NK-92 treated with Interleukin-12 subunit alpha and Interleukin-12 subunit beta, amount 100 ng/mL, for 24 hours (cell line): ENCODE results near the gene ARMC3.

ENCODE experiments used
- DNase-seq: peaks from one replicate; lab custom pipeline; 2025; lab: John Stamatoyannopoulos, UW

Gene ARMC3

DNA sequence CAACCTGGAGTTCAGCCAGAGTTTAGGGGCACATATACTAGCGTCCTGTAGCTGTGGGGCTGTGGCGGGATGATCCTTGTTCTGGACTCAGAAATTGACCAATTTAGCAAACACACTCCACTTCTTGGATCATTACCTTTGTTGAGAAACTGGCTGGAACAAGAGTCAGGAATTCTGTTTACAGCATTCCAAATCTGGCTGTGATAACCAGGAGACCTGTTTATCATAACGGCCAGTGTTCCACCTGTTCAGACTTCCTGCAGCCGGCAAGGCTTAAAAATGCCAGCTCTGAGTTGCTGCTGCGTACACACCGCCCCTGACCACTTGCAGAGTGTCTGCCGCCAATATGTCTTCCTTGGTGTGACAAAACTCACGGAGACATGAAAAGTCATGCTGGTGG lies 64.8 kb downstream of the ARMC3 start:
- DNase-seq: no peak

DNA sequence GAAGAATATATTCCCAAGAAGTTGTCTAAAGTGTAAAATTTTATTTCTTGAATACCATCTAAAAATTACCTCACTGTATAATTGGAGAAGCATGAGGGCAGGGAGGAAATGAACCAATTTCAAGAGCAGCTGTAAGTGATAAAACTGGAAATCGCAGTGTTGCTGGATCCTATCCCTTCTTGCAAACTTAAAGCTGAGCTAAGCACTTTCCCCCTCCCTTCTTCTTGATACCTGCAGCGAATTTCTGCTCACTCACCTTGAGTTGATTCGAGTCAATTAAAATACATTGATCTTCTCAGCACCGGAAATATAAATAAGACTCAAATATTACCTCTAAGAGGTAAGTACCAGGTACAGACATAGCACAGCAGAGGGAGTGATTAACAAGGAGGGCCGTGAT lies 65.5 kb downstream of the ARMC3 start:
- DNase-seq: no peak

DNA sequence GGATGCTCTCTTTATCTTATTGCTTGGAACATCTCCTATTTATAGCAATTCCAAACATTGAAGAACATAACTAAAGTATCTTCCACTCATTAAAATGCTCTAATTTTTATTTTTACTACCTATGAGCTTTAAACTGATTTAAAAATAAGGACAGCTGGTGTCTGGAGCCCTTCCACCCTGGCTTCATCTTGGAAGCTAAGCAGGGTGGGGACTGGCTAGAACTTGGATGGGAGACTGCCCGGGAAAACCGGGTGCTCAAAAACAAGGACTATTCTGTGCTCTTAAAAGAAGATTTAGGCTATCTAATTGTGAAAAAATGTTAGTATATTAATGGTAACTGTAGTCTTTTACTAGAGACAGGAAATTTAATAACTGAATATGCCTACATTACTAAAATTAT lies 69.2 kb downstream of the ARMC3 start:
- DNase-seq: no peak

DNA sequence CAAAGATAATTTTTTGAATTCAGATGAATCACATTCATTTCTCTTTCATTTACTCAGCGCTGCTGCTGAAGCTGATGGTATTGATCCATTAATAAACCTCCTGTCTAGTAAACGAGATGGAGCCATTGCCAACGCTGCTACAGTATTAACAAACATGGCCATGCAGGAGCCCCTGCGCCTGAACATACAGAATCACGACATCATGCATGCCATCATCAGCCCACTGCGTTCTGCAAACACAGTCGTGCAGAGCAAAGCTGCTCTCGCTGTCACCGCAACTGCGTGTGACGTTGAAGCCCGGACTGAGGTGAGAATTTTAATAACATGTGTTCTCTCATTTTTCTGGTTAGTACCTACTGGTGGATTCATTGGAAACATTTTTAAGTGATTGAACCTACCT lies 70.2 kb downstream of the ARMC3 start:
- DNase-seq: no peak

DNA sequence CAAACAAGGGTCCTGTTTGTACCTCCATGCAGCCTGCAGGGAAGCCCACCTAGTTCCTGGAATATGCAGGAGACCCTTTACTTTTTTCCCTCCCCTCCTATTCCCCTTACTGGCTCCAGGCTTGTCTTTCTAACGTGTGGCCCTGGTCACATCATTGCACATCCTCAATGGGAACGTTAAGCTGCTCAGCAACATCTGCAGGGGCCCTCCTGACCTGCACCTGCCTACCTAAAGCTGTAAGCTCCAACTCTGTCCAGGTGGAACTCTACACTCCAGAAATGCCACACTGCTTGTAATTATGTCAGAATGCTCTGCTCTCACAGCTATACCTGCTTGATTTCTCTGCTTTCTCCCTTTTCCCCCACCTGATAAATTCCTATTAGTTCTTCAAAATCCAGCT lies 72.1 kb downstream of the ARMC3 start:
- no peak for DNase-seq

DNA sequence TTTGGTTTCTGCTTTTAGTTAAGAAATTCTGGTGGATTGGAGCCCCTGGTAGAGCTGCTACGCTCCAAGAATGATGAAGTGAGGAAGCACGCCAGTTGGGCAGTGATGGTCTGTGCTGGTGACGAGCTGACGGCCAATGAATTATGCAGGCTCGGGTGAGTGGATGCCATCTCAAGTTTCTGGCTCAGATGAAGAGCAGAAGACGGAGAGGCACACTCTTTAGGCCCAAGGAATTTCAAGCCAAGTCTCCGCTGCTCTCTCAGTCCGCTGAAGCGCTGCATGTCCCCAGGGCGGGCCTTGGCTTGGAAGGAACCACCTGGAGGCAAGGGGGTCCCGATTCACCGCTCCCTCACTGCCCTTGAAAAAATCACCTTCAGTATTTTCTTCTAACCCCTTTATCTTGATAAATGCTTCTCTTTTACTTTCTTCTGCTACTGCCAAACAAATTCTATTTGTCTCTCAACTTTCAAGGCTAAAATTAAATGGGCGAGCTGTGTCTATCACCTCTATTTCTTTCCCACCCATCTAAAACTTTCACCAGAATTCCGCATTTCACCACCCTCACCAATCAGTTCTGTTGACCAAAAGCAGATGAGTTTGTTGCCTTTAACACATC lies 74.2 kb downstream of the ARMC3 start:
- no peak for DNase-seq

DNA sequence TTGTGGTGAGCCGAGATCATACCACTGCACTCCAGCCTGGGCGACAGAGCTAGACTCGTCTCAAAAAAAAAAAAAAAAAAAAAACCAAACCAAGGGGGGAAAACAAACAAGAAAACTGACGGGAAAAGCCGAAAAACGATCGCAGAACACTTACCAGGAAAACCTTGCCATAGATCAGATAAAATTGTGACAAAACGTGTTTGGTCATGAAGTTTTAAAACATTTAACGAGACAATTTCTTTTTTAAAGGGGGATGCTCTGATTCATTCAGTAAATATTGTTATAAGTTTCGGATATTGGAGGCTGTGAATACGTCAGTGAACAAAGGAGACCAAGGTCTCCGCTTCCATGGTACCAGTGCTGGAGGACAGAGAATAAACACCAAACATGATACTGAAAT lies 77.3 kb downstream of the ARMC3 start:
- DNase-seq: no peak

DNA sequence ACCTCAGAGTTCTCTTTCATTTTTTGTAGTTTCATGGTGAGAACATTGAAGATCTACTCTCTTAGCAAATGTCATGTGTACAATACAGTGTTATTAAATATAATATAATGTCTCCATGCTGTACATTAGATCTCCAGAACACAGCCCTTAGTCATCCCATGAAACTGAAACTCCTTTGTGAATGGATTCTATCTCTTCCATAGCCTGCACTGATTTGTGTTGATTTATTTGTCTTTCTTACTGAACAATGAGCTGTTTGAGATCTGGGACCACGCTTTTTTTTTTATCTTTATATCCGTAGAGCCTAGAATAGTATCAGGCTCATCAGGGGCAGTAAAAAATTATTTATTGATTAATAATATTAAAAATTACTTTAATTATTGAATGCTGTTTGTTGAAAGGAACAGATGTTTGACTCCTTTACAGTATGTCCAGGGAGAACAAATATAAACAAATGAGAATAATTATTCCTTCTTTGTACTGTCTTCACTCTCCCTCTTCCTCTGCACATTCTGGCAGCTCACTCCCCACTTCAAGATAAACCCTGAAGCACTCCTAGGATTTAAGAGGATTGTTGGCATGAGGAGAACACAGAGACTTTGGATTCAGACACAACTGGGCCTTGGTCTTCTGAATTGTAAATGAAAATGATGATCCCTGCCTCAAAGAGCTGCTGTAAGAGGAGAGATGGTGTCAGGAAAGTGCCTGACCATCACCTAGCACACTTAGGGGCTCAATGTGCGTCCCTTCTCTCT lies 85.9 kb downstream of the ARMC3 start:
- DNase-seq: no peak

DNA sequence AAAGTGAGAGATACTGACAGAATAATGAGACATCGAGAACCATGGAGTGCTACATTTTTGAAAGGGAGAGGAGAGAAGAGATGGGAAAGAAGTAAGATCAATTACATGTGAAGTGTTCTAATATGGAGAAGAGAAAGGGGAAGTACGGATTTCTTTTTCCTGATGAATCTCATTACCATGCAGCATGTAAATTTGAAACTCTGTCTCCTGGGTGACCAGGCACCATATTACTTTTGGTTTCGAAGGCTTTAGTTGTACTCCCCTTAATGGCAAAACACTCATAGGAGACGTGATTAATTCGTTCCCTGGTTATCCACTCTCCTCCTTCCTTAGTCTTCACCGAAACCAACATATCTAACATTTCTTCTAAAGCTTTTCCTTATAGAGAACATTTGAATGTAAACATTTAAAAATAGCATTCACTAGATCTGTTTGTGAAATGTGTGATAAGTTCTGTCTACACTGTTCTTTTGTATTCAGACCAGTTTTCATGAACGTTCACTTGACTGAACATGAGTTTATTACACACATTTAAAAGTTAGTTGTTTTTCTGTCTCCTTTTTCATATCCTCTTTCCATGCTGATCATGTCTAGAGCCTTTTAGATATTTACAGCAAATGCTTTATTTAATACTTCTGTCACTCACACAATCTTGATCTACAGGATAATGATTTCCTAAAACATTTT lies 87.3 kb downstream of the ARMC3 start:
- DNase-seq: no peak

DNA sequence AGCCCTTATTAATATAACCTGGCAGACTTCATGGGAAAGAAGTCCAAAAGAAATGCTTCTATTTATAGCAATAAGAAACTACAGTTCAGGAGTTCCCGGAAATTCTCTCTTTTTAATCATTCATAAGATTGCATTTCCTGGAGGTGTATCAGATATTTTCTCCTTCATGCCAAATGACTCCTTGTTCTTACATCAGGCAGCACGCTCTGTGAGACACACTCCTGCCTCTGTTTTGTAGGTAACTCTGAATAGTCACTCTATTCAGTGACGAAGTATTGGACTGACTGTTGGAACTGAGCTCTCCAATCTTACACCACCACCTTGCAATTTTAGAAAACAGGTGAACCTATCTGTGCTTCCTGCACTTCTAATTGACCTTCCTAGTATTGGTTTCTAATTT lies 88.8 kb downstream of the ARMC3 start:
- DNase-seq: no peak

DNA sequence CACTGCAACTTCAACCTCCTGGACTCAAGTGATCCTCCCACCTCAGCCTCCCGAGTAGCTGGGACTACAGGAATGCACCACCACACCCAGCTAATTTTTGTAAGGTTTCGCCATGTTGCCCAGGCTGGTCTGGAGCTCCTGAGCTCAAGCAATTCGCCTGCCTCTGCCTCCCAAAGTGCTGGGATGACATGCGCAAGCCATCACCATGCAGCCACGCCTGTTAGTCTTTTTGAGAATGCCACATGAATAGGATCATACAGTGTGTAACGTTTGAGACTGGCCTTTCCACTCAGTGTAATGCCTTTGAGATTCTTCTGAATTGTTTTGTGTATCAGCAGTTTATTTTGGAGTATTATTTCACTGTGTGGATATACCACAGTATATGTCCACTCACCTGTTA lies 91.8 kb downstream of the ARMC3 start:
- no peak for DNase-seq

DNA sequence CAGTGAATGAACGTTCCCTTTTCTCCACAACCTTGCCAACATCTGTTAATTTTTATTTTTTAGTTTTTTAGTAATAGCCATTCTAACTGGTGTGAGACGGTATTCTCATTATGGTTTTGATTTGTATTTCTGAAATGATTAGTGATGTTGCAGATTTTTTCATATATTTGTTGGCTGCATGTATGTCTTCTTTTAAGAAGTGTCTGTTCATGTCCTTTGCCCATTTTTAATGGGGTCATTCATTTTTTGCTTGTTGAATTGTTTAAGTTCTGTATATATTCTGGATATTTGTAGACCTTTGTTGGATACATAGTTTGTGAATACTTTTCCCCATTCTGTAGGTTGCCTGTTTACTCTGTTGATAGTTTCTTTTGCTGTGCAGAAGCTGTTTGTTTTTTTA lies 93.6 kb downstream of the ARMC3 start:
- DNase-seq: no peak

DNA sequence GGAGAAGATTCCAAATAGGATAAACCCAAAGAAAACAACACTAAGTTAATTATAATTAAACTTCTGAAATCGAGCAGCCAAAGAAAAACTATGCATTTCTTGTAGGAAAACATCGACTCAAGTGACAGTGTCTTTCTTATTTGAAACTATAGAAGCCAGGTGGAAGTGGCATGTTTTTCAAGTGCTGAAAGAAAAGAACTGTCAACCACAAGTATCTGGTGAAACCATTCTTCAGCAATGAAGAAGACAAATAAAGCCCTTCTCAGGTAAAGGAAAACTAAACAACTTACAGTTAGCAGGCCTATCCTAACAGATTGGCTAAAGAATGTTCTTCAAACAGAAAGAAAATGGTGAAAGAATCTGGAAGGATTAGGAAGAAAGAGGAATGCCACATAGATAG lies 96.1 kb downstream of the ARMC3 start:
- no peak for DNase-seq

DNA sequence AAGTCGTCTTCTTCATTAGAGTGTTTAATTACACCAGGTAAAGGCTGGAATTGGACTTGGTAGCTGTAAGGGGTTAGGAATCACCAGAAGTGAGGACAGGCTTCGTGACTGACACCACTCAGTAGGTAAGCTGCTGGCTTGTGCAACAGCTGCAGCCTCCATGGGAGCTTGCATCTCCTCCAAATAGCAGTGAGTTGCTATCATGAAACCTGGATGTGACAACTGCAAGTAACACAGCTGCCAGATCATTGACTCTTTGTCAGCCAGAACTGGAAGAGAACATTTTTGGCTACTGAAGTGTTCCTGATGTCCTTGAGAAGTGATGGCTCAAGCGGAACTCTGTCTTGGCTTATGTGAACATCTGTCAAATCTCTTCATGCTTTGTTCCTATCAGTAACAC lies 103.5 kb downstream of the ARMC3 start:
- DNase-seq: no peak

DNA sequence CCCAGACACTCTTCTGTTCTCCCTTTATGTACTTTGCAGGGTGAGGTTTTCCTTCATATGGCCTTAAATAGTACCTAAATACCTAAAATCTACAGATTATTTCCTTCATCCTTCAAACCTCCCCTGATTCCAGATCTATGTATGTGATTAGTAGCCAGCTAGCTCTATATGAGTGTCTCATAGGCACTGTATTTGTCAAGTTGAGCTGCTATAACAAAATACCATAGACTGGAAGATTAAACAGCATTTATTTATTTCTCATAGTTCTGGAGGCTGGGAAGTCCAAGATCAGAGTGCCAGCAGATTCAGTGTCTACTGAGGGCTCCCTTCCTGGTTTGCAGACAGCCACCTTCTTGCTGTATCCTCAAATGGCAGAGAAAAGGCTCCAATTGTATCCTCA lies 106.9 kb downstream of the ARMC3 start:
- no peak for DNase-seq

DNA sequence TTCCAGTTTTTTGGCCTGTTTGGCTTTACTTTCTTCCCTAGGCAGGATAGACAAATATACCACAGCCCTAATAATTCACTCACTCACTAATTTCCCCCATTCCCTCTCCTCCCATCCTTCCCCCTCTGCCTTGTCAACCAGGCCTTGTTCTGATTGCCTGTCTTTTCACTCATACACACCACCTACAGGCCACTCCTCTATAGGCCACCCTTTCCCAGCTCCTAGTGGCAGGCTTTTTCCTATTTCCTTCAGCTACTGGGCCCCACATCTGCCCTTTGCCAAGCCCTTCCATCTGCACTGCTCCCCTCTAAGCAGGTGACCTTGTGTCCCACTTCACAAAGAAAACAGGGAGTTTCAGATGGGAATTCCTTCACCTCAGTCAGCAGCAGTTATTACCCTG lies 107.7 kb downstream of the ARMC3 start:
- DNase-seq: no peak

DNA sequence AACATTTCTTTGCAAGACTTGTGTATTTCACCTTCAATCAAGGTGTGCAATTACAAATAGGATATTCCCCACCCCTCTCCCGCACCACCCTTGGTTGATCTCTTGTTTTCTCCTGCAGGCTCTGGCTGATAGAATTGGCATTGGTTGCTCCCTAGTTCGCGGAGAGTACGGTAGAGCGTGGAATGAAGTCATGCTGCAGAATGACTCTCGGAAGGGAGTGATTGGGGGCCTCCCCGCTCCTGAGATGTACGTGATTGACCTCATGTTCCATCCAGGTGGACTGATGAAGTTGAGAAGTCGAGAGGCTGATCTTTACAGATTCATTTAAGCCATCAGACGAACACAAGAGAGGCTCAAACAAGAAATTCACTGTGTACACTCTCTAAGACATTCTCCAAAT lies 109.3 kb downstream of the ARMC3 start:
- no peak for DNase-seq

DNA sequence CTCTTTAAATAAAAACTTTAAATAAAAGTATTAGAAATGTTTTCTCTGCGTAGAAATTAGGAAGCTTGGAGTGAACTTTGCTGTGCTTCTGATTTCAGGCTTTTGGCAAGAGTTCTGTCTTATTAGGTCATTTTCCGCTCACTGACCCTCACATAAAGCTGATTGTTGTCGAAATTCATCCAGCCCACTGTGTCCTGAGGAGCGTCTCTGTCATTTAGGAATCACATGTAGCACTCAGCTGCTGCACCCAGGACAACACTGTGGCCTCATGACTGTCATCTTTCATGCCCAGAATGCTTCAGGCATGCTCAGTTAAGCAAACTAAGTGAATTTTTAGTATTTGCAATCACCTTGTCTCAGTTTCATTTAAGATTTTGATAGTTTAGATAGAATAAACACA lies 109.7 kb downstream of the ARMC3 start:
- no peak for DNase-seq

DNA sequence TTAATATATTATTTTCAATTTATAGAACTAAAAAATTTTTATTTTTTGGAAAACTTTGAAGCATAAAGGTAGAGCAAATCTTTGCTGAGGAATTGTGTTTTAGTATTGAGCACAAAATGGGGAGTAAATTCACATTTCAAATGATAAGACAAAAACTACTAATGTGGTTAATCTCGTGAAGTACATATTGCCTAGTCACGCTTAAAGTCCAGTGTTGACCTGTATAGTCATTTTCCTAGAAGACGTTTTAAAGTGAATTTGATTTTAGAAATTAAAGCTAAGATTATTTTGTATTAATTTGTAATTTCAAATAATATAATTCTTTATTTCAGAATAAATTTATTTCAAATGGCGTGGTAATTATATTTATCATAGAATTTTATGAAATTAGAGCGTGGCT lies 110.3 kb downstream of the ARMC3 start:
- no peak for DNase-seq

DNA sequence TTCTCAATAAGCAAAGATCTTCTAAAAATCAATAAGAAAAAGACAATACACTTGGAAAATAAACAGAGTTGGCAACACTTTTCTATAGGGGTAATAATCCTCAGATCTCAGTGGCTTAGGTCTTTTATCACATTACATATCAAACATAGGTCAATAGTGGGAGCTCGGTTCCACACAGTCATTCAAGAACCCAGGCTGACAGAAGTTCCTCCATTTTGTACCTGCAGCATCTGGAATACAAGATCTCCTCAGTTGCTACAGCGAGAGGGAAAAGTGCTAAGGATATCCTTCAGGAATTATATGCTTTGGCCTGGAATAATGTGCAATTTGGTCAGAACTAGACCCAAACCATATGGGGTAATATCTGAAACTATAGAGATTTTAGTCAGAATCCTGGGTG lies 112.1 kb downstream of the ARMC3 start:
- no peak for DNase-seq

DNA sequence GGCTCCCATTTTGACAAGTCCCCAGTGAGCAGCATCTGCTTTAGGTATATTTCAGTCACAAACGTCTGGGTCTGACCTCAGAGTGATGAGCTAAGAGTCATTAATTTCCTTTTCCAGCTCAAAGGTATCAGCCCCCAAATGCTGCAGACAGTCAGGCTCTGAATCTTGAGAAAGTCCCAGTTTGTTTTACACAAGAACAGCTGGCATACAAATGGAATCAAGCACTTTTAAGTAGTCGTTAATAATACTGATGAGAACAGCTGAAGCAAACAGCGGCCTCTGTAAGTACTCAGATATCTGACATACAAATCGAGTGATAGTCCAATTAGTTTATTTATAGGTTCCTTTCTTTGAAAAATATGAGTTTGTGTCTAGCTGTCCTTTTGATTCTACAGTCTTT lies 118.2 kb downstream of the ARMC3 start:
- no peak for DNase-seq

DNA sequence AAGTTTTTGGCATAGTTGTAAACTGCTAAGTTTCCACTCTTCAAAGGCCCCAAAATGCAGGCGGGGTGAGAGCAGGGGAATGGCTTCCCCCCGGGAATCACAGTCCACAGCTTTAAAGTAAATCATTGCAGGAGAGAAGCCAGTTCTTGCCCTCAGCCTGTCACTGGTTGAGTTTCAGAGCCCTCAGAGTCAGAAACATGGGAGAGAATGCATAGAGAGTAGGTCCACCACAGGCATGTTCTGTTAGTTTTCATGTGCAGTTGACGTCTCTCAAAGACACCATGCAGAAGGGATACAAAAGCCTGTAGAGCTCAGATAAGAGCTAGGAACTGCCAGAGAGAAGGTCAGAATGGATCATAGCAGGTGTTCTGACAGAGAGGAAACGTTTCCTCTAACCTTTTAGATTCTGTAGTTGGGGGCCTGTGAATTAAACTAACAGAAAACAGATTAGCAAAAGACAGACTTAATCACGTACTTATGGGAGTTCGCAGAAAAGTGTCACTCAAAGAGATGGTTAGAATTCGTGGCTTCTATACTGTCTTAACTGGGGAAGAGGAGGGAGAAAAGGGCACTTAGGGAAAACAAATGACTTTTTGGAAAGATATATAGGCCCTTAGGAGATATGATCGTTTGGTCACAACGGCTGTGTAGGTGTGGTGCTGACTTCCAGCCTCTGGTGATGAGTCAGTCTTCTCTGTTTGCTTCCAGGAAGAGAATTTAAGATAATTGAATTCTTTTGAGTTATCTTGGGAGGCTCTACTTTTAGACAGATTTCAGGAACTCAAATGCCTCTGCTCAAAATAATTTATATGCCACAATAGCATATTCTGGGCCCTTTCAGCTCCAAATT lies 119.6 kb downstream of the ARMC3 start:
- DNase-seq: no peak

DNA sequence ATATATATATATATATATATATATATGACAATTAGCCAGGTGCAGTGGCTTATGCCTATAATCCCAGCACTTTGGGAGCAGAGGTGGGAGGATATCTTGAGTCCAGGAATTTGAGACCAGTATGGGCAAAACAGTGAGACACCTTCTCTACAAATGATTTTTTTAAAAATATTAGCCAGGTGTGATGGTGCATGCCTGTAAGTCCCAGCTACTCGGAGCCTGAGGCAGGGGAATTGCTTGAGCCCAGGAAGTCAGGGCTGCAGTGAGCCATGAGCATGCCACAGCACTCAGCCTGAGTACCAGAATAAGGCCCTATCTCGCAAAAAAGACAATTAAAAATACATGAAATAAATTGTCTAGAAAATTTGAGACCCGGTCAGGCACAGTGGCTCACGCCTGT lies 120.3 kb downstream of the ARMC3 start:
- DNase-seq: no peak
